HG03432 (cell line): ENCODE measurements around the gene RLF.
"Not testable (repeated sequence)": the region's sequence is repeated elsewhere in the genome, so short reads cannot be mapped to it uniquely, and the experiment has no call there.

Experiments used
- ATAC-seq: cut with Tn5 transposase; IDR thresholded peaks from one replicate; pipeline ENCODE4 v1.9.1; 2021; ENCODE audit warnings: mild to moderate bottlenecking, moderate library complexity; ENCODE audit not compliant: unreplicated experiment

The RLF gene

DNA sequence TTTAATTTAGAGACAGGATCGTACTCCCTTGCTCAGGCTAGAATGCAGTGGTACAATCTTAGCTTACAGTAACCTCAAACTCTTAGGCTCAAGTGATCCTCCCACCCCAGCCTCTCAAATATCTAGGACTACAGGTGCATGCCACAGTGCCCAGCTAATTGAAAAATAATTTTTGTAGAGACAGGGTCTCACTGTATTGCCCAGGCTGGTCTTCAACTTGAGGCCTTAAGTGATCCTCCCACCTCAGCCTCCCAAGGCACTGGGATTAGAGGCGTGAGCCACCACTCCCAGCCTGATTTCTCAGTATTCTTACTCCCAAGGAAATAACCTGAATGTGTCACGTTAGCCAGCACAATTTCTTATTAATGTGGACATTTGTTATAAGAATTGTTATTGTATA lies 9.8 kb downstream of the RLF start:
- no peak for ATAC-seq

DNA sequence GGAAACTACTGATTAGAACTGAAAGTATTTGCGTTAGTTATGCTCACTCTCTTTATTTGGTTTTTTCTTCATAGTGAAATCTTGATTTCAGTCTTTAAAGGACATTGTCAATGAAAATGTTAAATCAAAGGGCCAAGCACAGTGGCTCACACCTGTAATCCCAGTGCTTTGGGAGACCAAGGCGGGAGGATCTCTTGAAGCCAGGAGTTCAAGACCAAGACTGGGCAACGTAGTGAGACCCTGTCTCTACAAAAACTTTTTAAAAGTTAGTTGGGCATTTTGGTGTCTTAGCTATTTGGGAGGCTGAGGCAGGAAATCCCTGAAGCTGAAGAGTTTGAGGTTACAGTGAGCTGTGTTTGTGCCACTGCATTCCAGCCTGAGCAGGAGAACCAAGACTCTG lies 13.6 kb downstream of the RLF start:
- ATAC-seq: no peak

DNA sequence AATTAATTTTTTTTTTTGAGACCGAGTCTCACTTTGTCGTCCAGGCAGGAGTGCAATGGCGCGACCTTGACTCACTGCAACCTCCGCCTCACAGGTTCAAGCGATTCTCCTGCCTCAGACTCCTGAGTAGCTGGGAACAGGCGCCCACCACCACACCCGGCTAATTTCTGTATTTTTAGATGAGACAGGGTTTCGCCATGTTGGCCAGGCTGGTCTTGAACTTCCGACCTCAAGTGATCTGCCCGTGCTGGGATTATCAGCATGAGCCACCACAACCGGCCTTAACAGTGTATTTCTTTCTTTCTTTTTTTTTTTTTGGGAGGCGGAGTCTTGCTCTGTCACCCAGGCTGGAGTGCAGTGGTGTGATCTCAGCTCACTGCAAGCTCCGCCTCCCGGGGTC lies 15.8 kb downstream of the RLF start:
- ATAC-seq: not testable (repeated sequence)

DNA sequence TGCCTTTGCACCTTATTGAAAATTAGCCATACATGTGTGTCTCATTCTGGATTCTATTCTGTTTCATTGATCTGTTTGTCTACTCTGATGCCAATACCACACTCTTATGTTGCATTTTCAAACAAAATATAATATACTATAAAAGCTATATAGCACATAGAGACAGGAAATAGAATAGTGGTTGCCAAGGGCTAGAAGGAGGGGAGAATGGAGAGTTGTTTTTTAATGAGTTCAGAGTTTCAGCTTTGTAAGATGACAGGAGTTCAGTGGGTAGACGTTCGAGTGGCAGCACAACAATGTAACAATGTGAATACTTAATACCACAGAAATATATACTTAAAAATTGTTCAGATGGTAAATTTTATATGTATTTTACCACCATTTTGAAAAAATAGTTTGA lies 17.0 kb downstream of the RLF start:
- no peak for ATAC-seq

DNA sequence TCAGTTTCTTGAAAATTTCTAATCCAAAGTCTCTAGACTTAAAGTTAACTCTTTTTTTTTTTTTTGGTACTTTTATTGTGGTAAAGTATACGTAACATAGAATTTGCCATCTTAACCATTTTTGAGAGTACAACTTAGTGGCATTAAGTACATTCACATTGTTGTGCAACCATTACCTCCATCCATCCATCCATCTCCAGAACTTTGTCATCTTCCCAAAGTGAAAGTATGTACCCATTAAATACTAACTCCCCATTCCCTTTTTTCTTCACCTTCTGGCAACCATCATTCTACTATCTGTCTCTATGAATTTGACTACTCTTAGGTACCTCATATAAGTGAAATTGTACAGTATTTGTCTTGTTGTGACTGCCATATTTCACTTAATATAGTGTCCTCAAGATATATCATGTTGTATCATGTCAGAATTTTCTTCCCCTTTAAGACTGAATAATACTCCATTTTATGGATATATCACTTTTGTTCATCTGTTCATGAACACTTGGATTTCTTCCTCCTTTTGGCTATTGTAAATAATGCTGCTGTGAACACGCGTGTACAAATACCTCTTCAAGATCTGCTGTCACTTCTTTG lies 18.4 kb downstream of the RLF start:
- ATAC-seq: no peak

DNA sequence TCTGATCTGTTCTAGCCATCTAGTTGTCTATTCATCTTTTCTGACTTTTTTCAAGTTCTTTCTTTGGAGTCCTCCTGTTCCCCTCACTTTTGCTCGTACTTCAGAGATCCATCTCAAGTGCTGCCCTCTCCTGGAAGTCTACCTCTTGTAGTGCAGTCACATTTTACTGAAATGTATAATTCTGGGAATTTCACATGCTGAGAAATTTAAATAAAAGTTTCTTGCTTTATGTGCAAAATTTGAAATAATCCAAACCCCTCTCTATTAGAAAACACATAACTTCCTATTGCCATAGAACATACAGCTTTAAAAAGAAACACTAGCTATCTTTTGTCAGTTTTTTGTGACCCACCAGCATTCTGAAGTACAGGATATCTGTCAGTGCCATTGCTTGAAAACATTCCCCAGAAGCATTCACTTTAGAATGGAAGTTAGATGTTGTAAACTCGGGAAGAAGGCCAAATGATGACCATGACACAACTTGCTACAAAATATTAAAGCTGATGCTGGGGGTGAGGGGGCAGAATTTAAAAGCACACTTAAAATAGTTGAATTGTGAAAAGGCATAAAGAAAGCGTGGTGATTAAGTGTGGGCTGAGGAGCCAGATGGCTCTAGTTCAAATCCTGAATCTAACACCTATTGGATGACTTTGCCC lies 22.0 kb downstream of the RLF start:
- ATAC-seq: no peak

DNA sequence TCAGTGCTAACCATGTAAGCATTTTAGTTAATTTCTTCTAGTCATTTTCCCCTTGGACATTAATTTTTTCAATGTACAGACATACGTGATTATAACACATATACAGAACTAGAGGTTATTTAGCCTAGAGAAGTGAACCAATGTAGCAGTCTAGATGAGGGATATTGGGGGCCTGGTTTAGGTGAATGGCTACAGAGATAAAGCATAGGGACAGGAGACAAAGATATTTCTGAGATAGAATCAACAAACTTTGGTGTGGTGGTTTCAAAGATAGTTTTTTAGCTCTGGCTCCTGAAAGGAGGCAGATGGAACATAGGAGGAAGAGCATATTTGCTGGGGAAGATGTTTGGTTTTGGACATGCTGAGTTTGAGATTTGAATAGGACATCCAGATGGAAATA lies 23.0 kb downstream of the RLF start:
- no peak for ATAC-seq

DNA sequence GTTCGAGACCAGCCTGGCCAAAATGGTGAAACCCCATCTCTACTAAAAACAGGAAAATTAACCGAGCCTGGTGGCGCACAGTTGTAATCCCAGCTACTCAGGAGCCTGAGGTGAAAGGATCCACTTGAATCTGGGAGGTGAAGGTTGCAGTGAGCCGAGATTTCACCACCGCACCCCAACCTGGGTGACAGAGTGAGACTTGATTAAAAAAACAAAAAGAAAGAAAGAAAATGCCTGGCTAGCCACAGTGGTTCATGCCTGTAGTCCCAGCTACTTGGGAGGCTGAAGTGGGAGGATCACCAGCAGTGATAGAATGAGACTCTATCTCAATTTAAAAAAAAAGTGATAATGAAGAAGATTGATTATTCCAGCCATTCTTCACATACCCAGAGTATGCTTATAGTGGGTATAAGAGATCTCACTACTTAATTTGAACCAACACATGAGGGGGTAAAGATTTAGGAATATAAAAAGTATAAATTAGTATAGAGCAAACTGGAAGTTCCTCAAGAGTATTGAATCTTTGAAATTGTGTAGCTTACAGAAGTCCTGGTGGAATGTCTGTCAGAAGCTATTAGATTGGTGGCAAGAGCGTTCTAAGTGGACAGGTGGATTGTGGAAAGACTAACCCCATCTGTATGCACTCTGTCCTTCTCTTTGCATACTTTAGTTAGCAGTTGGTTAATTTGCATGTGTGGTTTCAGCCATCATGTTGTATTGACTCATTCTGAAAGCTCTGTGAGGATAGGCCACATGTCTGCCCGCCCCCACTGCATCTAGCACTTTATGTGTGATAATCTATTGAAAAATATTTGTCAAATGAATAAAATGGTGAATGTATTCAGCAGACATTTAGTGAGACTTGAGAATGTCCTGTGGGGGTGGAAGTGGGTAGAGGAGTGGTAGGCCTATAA lies 25.0 kb downstream of the RLF start:
- peak; percentile 98 for ATAC-seq

DNA sequence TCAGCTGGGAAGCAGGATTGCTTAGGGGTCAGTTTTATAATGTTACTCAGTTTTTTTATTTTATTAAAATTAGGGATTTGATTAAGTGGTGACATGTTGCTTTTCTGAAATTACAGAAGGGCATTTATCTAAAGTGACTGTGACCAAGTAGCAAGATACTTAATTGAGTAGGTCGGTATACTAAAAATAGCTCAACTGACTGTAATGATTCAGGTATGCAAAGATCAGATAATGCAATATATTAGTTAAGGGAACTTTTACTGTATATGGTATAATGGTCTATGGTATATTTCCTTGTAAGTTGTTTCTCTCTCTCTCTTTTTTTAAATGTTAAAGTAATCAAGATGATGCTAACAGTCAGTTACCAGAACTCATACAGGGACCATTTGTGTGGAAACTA lies 26.2 kb downstream of the RLF start:
- ATAC-seq: no peak

DNA sequence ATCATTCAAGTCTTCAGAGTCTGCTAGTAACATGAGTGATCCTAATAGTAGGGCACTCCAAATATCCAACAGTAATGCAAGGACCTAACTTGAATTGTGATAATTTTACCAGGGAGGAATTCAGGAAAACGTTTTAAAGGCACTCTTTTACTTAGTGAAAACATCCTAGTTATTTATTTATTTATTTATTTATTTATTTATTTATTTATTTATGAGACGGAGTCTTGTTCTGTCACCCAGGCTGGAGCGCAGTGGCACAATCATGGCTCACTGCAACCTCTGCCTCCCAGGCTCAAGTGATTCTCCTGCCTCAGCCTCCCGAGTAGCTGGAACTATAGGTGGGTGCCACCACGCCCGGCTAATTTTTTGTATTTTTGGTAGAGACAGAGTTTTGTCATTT lies 33.5 kb downstream of the RLF start:
- ATAC-seq: not testable (repeated sequence)

DNA sequence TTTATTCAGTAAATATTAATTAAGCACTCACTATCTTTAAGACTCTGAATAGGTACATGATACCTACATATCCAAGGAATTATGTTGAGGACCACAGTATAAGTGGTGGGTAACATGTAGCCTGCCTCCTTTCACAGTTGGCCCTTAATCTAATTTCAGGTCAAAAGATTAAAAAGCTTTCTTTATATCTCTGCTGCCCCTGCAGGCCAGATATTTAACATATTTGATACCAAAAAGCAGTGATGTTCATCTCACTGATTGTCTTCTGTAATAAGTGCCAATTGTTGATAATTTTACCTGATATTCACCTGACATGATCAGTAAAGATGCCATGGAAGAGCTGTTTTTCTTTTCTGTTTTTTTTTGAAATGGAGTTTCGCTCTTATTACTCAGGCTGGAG lies 36.5 kb downstream of the RLF start:
- ATAC-seq: no peak

DNA sequence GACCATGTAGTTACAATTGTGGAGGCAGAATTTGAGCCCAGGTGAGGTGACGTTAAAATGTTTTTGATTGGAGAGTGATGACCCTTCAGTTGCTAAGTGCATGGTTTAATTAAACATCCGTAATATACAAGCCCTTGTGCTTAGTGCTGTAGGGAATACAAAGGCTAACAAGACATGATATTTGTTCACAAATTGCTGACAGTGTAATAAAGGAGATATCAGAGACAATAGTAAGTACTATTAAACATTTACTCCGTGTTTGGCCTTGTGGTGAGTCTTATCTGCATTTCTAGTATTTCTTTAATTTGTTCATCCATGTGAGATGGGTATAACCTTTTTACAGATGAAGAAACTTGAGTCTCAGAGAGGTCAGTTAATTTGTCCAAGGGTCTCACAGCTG lies 37.9 kb downstream of the RLF start:
- no peak for ATAC-seq

DNA sequence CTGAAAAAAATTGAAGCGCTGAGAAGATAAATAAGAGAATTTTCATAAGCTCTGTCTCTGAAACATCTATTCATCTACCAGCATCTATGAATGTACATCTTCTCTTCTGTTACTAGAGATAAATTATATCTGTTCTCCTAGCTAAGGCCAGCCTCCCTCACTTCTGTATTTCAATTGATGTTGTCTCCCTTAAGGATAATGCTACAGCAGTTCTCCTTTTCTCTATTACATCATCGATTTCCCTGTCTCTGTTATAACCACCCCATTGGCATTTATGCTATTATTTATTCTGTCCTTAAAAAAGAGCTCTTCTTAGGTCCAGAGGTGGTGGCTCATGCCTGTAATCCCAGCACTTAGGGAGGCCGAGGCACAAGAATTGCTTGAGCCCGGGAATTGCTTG lies 43.7 kb downstream of the RLF start:
- ATAC-seq: no peak

DNA sequence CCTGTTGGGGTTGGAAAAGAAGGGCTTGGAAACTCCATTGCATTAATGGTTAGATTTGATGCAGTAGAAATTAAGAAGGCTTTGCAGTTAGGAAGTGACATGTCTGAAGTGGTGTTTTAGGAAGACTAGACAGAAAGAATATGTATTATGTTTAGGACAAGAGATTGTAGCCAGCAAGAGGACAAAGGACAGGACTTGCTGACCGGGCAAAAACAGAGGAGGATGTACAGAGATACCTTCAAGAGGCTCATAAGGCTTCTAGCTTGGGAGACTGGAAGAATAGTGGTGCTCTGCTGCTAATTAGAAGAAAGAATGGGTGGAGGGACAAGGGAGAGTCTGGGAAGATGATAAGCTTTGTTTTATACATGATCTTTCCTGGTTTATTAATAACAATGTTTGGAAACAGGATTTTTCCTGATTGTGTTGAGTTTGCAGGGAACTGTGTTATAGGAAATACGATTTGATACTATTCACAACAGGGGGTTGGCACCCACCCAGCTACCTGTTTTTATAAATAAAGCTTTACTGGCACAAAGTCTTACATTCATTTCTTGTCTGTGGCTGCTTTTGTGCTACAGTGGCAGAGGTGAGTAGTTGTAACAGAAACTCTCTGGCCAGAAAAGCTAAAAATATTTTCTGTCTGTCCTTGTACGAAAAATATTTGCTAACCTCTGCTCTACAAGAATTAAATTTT lies 49.5 kb downstream of the RLF start:
- no peak for ATAC-seq

DNA sequence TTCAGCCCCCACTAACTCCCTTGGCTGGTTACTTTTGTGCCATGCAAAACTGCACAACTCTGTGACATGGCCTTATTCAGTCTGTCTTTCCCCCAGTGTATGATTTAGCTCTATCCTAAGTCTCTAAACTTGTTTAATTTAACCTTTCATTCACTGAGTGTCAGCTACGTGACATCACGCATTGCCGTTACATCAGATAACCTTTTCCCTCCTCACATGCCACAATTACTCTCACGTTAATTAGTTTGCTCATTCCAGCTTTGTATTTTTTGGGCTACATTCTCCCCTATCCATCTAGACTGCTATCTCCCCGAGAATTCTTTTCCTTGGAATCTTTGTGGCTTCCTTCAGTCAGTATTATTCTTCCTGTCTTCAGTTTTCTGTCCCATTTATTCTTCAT lies 57.1 kb downstream of the RLF start:
- no peak for ATAC-seq

DNA sequence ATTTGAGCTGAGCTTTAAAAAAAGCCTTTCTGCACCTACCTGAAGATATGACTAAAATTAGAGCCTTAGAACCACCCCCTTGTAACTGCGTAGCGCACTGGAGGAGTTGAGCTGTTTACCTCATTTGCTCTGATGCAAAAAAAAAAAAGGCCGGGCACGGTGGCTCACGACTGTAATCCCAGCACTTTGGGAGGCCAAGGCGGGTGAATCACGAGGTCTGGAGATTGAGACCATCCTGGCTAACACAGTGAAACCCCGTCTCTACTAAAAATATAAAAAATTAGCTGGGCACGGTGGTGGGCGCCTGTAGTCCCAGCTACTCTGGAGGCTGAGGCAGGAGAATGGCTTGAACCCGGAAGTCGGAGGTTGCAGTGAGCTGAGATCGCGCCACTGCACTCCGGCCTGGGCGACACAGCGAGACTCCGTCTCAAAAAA lies 60.3 kb downstream of the RLF start:
- ATAC-seq: not testable (repeated sequence)

DNA sequence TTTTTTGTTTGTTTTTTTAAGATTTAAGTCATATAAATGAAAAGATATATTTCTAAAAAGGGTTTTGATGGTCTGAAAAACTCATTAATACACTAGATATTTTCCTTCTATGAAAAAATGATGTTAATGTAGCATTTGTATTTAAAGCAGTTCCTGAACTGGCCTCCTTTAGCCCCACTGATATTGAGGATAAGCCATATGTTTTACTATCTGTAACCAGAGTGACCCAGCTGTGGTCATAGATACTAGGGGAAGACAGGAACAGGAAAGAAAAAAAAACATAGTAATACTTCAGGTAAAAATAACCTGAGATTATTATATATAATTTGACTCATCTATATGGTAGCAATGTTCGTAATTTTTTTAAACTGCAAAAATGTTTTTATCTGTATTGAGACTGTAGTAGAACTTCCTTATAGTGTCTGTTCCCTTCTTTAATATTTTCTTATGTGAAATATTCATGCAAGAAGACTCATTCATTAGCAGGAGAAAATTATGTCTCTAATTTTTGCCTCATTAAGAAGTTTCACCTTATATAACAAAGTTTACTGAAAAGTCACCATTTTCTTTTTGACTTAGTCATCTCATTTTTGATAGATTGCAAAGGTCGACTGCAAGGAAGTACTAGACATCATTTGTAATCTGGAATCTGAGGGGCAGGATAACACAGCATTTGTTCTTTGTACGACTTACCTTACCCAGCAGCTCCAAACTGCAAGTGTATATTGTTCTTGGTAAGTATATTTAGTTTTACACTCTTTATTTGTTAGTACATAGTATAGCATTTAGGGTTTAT lies 61.0 kb downstream of the RLF start:
- ATAC-seq: no peak

DNA sequence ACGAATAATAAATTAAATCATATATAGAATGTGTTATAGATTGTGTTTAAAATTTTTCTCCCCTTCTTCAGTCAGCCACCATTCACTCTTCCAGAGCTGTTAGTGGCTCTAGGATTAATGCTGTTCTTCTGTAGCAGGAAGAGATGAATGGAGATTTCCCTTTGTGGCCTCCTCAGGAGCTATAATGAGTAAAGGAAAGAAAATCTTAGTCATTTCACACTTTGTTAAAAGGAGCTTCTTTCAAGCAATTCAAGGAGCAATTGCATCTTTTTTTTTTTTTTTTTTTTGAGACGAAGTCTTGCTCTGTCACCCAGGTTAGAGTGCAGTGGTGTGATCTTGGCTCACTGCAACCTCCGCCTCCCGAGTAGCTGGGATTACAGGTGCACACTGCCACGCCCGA lies 62.9 kb downstream of the RLF start:
- no peak for ATAC-seq

DNA sequence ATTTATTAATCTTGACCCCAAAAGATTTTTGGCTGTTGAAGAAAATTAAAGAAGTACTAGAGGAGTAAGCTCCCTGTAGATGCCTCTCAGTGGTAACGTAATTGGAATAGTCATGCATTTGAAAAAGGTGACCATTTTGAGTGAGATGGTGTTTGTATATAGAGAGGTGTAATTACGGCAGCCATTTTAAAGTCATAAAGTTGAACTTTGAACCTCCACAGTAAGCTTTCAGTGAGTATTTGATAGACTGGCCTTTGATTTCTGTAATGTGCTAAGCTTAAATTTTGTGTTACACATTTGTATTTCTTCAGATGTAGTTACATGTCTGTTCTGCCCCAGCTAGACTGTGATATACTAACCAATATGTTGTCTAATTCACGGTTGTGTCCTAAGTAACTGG lies 65.0 kb downstream of the RLF start:
- no peak for ATAC-seq

DNA sequence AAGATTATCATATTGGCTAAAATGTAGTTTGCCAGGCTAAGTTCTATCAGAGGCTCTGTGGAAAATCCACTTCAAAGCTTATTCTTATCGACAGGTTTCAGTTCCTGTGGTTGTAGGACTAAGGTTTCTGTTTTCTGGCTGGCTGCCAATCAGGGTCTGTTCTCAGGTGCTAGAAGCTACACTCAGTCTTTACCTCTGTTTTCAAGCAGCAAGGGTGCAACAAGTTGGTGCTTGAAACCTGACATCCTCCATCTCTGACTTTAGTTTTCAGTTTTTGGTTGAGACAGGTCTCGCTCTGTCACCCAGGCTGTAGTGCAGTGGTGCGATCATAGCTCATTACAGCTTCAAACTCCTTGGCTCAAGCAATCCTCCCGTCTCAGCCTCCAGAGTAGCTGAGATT lies 71.3 kb downstream of the RLF start:
- peak; percentile 90 for ATAC-seq

DNA sequence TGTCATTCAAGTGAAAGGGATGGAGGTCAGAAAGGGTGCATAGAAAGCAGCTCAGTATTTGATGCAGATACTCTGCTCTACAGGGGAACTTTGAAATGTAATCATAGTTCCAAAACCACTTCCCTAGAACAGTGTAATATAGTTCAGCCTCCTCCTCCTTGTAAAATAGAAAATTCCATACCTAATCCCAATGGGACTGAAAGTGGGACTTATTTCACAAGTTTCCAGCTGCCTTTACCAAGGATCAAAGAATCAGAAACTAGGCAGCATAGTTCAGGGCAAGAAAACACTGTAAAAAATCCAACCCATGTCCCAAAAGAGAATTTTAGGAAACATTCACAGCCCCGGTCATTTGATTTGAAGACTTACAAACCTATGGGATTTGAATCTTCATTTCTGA lies 78.4 kb downstream of the RLF start:
- ATAC-seq: no peak
